Ishikawa (cell line): ENCODE results near the gene CRYBB1.

Source experiments
- CEBPB ChIP-seq: IDR thresholded peaks from 2 replicates; pipeline ENCODE4 v1.6.1; 2012
- CREB1 ChIP-seq: IDR thresholded peaks from 2 replicates; pipeline ENCODE4 v1.6.1; 2012; ENCODE audit warnings: low read depth
- EGR1 ChIP-seq: IDR thresholded peaks from 2 replicates; pipeline ENCODE4 v1.6.1; 2012
- EP300 ChIP-seq: IDR thresholded peaks from 2 replicates; pipeline ENCODE4 v1.6.1; 2012; ENCODE audit warnings: borderline replicate concordance
- FOXM1 ChIP-seq: IDR thresholded peaks from 2 replicates; pipeline ENCODE4 v1.6.1; 2012; ENCODE audit warnings: low read depth, borderline replicate concordance
- MAX ChIP-seq: IDR thresholded peaks from 2 replicates; pipeline ENCODE4 v1.6.1; 2012
- RAD21 ChIP-seq: IDR thresholded peaks from 2 replicates; pipeline ENCODE4 v1.6.1; 2012; ENCODE audit warnings: low read depth
- REST ChIP-seq: IDR thresholded peaks from 2 replicates; pipeline ENCODE4 v1.6.1; 2012; ENCODE audit warnings: low read depth, mild to moderate bottlenecking
- TAF1 ChIP-seq: IDR thresholded peaks from 2 replicates; pipeline ENCODE4 v1.6.1; 2012; ENCODE audit warnings: low read depth, mild to moderate bottlenecking
- TEAD4 ChIP-seq: IDR thresholded peaks from 2 replicates; pipeline ENCODE4 v1.6.1; 2012
- USF1 ChIP-seq: IDR thresholded peaks from 2 replicates; pipeline ENCODE4 v1.6.1; 2012
- YY1 ChIP-seq: IDR thresholded peaks from 2 replicates; pipeline ENCODE4 v1.6.1; 2012; ENCODE audit warnings: low read depth

GRCh38 chr22:26568207-26568706, 49.6 kb downstream of the CRYBB1 start:
- no peak; the same call in 1 of the 2 replicates for TF ChIP-seq MAX
- TF ChIP-seq EP300 = peak; percentile 80
- no peak for TF ChIP-seq USF1
- TF ChIP-seq REST = no peak
- TF ChIP-seq FOXM1 = no peak; the same call in 1 of the 2 replicates
- TF ChIP-seq CREB1 = no peak
- peak; percentile 77 for TF ChIP-seq CEBPB
- TF ChIP-seq TAF1 = no peak
- TF ChIP-seq RAD21 = no peak
- peak; percentile 64; the same call in 1 of the 2 replicates for TF ChIP-seq YY1
- TF ChIP-seq EGR1 = no peak
- peak; percentile 93 for TF ChIP-seq TEAD4
